GM23338 (cell line): Measurements from ENCODE around the gene EXOC4. TPM values are rescaled to one million over a fixed set of nuclear protein-coding genes. Genes with fewer than 3 reads are reported as not detected.

Experiments used
- ATAC-seq: fragments of 200-7000 bp; cut with Tn5 transposase; 3 replicates; pipeline ENCODE4 v1.9.1; 2020
- DNase-seq: peaks from one replicate; pipeline ENCODE4 v3.0.0-alpha.2; 2015; ENCODE audit warnings: low spot score
- H2AFZ ChIP-seq: fragments of 200-600 bp; sonication (generic); 2 replicates; pipeline ENCODE4 v1.8.0; 2016; ENCODE audit warnings: antibody characterized with exemption, mild to moderate bottlenecking, moderate library complexity
- H3F3A ChIP-seq: fragments of 200-600 bp; sonication (generic); replicated peaks from 2 replicates; pipeline ENCODE4 v1.8.0; 2017; ENCODE audit warnings: antibody characterized with exemption, mixed run types, low read depth
- H3K27ac ChIP-seq: fragments of 200-600 bp; sonication (generic); 2 replicates; pipeline ENCODE4 v1.6.1; 2016; ENCODE audit warnings: low read depth
- H3K27me3 ChIP-seq: fragments of 200-600 bp; sonication (generic); 2 replicates; pipeline ENCODE4 v1.8.0; 2016; ENCODE audit warnings: mild to moderate bottlenecking, mixed run types, moderate library complexity; ENCODE audit not compliant: insufficient read depth
- H3K36me3 ChIP-seq: fragments of 200-600 bp; sonication (generic); 2 replicates; pipeline ENCODE4 v1.8.0; 2016; ENCODE audit warnings: mild to moderate bottlenecking; ENCODE audit not compliant: insufficient read depth
- H3K4me1 ChIP-seq: fragments of 200-600 bp; sonication (generic); 2 replicates; pipeline ENCODE4 v1.8.0; 2016; ENCODE audit warnings: mild to moderate bottlenecking, moderate library complexity; ENCODE audit not compliant: insufficient read depth
- H3K4me2 ChIP-seq: fragments of 200-600 bp; sonication (generic); 2 replicates; pipeline ENCODE4 v1.7.1; 2017; ENCODE audit warnings: mixed run types
- H3K4me3 ChIP-seq: fragments of 200-600 bp; sonication (generic); 2 replicates; pipeline ENCODE4 v1.6.1; 2016; ENCODE audit warnings: mixed run types
- H3K79me2 ChIP-seq: fragments of 200-600 bp; sonication (generic); replicated peaks from 2 replicates; pipeline ENCODE4 v1.8.0; 2017; ENCODE audit warnings: mild to moderate bottlenecking; ENCODE audit not compliant: insufficient read depth
- H3K9me2 ChIP-seq: fragments of 200-600 bp; sonication (generic); 2 replicates; pipeline ENCODE4 v1.8.0; 2017; ENCODE audit not compliant: insufficient read depth
- H4K20me1 ChIP-seq: fragments of 200-600 bp; sonication (generic); replicated peaks from 2 replicates; pipeline ENCODE4 v1.8.0; 2017; ENCODE audit warnings: mild to moderate bottlenecking; ENCODE audit not compliant: insufficient read depth
- H3K27ac Mint-ChIP-seq: 2 replicates; pipeline ENCODE4 v1.8.0; 2020; ENCODE audit warnings: inconsistent platforms, mild to moderate bottlenecking, moderate library complexity, mixed read lengths
- H3K27me3 Mint-ChIP-seq: 3 replicates; pipeline ENCODE4 v1.8.0; 2022; ENCODE audit warnings: low read depth, mild to moderate bottlenecking, moderate library complexity, mixed read lengths, inconsistent platforms; ENCODE audit not compliant: insufficient read depth, poor library complexity
- H3K36me3 Mint-ChIP-seq: 3 replicates; pipeline ENCODE4 v1.8.0; 2021; ENCODE audit warnings: low read depth, mild to moderate bottlenecking, inconsistent platforms, moderate library complexity, mixed read lengths
- H3K4me1 Mint-ChIP-seq: 3 replicates; pipeline ENCODE4 v1.8.0; 2020; ENCODE audit warnings: mild to moderate bottlenecking, inconsistent platforms, mixed read lengths
- H3K4me3 Mint-ChIP-seq: 3 replicates; pipeline ENCODE4 v1.8.0; 2021; ENCODE audit warnings: moderate library complexity, mild to moderate bottlenecking, inconsistent platforms, mixed read lengths
- H3K9me3 Mint-ChIP-seq: 3 replicates; pipeline ENCODE4 v1.8.0; 2020; ENCODE audit warnings: moderate library complexity, mild to moderate bottlenecking, inconsistent platforms, mixed read lengths
- CREB1 ChIP-seq: fragments of 250-450 bp; sonication (Bioruptor Pico); IDR thresholded peaks from 2 replicates; pipeline ENCODE4 v1.5.0; 2020; ENCODE audit warnings: low read depth, mild to moderate bottlenecking, moderate library complexity
- ETS1 ChIP-seq: IDR thresholded peaks from 2 replicates; pipeline ENCODE4 v1.6.1; 2016; ENCODE audit warnings: antibody characterized with exemption
- EZH2 ChIP-seq: fragments of 200-600 bp; sonication (generic); IDR thresholded peaks from one replicate; pipeline ENCODE4 v1.8.0; 2017; ENCODE audit warnings: antibody characterized with exemption, mild to moderate bottlenecking, low read depth; ENCODE audit not compliant: unreplicated experiment
- EZH2phosphoT487 ChIP-seq: fragments of 200-600 bp; sonication (generic); IDR thresholded peaks from one replicate; pipeline ENCODE4 v1.8.1; 2018; ENCODE audit warnings: antibody characterized with exemption; ENCODE audit not compliant: unreplicated experiment
- JUNB ChIP-seq: IDR thresholded peaks from one replicate; pipeline ENCODE4 v1.6.1; 2016; ENCODE audit warnings: antibody characterized with exemption; ENCODE audit not compliant: unreplicated experiment
- NANOG ChIP-seq: IDR thresholded peaks from 2 replicates; pipeline ENCODE4 v1.6.1; 2016; ENCODE audit warnings: antibody characterized with exemption, borderline replicate concordance
- POLR2AphosphoS5 ChIP-seq: IDR thresholded peaks from 2 replicates; pipeline ENCODE4 v1.6.1; 2016; ENCODE audit warnings: antibody characterized with exemption, low read depth
- REST ChIP-seq: IDR thresholded peaks from one replicate; pipeline ENCODE4 v1.6.1; 2018; ENCODE audit warnings: antibody characterized with exemption; ENCODE audit not compliant: unreplicated experiment
- STAT1 ChIP-seq: IDR thresholded peaks from one replicate; pipeline ENCODE4 v1.6.1; 2016; ENCODE audit warnings: antibody characterized with exemption; ENCODE audit not compliant: unreplicated experiment
- ZNF114 ChIP-seq: fragments of 250-450 bp; sonication (Bioruptor Pico); IDR thresholded peaks from 2 replicates; pipeline ENCODE4 v1.5.0; 2020; ENCODE audit warnings: mild to moderate bottlenecking, moderate library complexity
- ZNF331 ChIP-seq: fragments of 250-450 bp; sonication (Bioruptor Pico); IDR thresholded peaks from 2 replicates; pipeline ENCODE4 v1.5.0; 2020; ENCODE audit warnings: low read depth, mild to moderate bottlenecking, moderate library complexity
- polyA plus RNA-seq: library from polyadenylated mRNA; unstranded; fragments of >200 nt; fragmentation: Nextera tagmentation; extraction: Ambion mirVana; gene quantifications from 2 replicates; pipeline ENCODE4 v1.2.1, GENCODE V29; 2016
- total RNA-seq: library from RNA; depleted of rRNA; stranded (reverse); fragments of >200 nt; shearing (Covaris generic); gene quantifications from 2 replicates; pipeline ENCODE4 v1.2.3, GENCODE V29; 2014
- TF ChIP-seq, protein P1 (sequence below): fragments of 250-450 bp; sonication (Bioruptor Pico); IDR thresholded peaks from 2 replicates; pipeline ENCODE4 v1.5.0; 2020; ENCODE audit warnings: mild to moderate bottlenecking, moderate library complexity
- TF ChIP-seq, protein P2 (sequence below), 2 experiments: fragments of 200-600 bp in 1 of 2; sonication (generic) in 1 of 2; conservative IDR thresholded peaks; 2 replicates each; pipeline versions ENCODE4 v1.5.1 to v1.6.1; 2016 to 2017; ENCODE audit warnings: antibody characterized with exemption in 2 of 2, low read depth in 2 of 2, mild to moderate bottlenecking in 2 of 2, moderate library complexity in 1 of 2

Gene EXOC4
- total and polyA plus RNA-seq, 2 experiments from 2014 or later: 37.5 to 52.7 TPM

GRCh38 chr7:133361806-133362205 lies 108.9 kb downstream of the EXOC4 start:
- peaks cover 21% of the 10 kb centered on the region; the same call in 2 of the 3 replicates for H3K36me3 Mint-ChIP-seq
- peaks cover 27% of the 10 kb centered on the region for H3K4me1 ChIP-seq

More at GRCh38 chr7:133361806-133362205, 108.9 kb downstream of the EXOC4 start:
- ATAC-seq (no peak), DNase-seq (no peak)
- H3K79me2 ChIP-seq: no peaks in the 10 kb centered on the region
- no peaks in the 10 kb centered on the region for H3F3A ChIP-seq
- no peaks in the 10 kb centered on the region for H3K9me2 ChIP-seq
- H4K20me1 ChIP-seq: no peaks in the 10 kb centered on the region
- Mint-ChIP-seq H3K9me3 (peaks cover 9% of the 10 kb centered on the region), H3K27me3 (no peaks in the 10 kb centered on the region), H3K27ac (no peak overlapping the region), H3K4me1 (peaks cover 22% of the 10 kb centered on the region), H3K4me3 (no peak overlapping the region)
- no peak for TF ChIP-seq ZNF114 (CRISPR knock-in tag)
- TF ChIP-seq, protein P1, sequence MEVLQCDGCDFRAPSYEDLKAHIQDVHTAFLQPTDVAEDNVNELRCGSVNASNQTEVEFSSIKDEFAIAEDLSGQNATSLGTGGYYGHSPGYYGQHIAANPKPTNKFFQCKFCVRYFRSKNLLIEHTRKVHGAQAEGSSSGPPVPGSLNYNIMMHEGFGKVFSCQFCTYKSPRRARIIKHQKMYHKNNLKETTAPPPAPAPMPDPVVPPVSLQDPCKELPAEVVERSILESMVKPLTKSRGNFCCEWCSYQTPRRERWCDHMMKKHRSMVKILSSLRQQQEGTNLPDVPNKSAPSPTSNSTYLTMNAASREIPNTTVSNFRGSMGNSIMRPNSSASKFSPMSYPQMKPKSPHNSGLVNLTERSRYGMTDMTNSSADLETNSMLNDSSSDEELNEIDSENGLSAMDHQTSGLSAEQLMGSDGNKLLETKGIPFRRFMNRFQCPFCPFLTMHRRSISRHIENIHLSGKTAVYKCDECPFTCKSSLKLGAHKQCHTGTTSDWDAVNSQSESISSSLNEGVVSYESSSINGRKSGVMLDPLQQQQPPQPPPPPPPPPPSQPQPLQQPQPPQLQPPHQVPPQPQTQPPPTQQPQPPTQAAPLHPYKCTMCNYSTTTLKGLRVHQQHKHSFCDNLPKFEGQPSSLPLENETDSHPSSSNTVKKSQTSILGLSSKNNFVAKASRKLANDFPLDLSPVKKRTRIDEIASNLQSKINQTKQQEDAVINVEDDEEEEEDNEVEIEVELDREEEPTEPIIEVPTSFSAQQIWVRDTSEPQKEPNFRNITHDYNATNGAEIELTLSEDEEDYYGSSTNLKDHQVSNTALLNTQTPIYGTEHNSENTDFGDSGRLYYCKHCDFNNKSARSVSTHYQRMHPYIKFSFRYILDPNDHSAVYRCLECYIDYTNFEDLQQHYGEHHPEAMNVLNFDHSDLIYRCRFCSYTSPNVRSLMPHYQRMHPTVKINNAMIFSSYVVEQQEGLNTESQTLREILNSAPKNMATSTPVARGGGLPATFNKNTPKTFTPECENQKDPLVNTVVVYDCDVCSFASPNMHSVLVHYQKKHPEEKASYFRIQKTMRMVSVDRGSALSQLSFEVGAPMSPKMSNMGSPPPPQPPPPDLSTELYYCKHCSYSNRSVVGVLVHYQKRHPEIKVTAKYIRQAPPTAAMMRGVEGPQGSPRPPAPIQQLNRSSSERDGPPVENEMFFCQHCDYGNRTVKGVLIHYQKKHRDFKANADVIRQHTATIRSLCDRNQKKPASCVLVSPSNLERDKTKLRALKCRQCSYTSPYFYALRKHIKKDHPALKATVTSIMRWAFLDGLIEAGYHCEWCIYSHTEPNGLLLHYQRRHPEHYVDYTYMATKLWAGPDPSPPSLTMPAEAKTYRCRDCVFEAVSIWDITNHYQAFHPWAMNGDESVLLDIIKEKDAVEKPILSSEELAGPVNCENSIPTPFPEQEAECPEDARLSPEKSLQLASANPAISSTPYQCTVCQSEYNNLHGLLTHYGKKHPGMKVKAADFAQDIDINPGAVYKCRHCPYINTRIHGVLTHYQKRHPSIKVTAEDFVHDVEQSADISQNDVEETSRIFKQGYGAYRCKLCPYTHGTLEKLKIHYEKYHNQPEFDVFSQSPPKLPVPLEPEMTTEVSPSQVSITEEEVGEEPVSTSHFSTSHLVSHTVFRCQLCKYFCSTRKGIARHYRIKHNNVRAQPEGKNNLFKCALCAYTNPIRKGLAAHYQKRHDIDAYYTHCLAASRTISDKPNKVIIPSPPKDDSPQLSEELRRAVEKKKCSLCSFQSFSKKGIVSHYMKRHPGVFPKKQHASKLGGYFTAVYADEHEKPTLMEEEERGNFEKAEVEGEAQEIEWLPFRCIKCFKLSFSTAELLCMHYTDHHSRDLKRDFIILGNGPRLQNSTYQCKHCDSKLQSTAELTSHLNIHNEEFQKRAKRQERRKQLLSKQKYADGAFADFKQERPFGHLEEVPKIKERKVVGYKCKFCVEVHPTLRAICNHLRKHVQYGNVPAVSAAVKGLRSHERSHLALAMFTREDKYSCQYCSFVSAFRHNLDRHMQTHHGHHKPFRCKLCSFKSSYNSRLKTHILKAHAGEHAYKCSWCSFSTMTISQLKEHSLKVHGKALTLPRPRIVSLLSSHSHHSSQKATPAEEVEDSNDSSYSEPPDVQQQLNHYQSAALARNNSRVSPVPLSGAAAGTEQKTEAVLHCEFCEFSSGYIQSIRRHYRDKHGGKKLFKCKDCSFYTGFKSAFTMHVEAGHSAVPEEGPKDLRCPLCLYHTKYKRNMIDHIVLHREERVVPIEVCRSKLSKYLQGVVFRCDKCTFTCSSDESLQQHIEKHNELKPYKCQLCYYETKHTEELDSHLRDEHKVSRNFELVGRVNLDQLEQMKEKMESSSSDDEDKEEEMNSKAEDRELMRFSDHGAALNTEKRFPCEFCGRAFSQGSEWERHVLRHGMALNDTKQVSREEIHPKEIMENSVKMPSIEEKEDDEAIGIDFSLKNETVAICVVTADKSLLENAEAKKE (CRISPR knock-in tag): no peak
- TF ChIP-seq POLR2AphosphoS5: no peak
- no peak for TF ChIP-seq JUNB
- TF ChIP-seq, protein P2, sequence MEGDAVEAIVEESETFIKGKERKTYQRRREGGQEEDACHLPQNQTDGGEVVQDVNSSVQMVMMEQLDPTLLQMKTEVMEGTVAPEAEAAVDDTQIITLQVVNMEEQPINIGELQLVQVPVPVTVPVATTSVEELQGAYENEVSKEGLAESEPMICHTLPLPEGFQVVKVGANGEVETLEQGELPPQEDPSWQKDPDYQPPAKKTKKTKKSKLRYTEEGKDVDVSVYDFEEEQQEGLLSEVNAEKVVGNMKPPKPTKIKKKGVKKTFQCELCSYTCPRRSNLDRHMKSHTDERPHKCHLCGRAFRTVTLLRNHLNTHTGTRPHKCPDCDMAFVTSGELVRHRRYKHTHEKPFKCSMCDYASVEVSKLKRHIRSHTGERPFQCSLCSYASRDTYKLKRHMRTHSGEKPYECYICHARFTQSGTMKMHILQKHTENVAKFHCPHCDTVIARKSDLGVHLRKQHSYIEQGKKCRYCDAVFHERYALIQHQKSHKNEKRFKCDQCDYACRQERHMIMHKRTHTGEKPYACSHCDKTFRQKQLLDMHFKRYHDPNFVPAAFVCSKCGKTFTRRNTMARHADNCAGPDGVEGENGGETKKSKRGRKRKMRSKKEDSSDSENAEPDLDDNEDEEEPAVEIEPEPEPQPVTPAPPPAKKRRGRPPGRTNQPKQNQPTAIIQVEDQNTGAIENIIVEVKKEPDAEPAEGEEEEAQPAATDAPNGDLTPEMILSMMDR (conservative IDR thresholded peaks at IDR 0.05; ENCODE audit: low read depth in 2 of 2): no peak
- TF ChIP-seq EZH2phosphoT487: no peak
- no peak for TF ChIP-seq NANOG
- TF ChIP-seq STAT1: no peak
- TF ChIP-seq ETS1: no peak
- TF ChIP-seq ZNF331: no peak
- TF ChIP-seq REST: no peak
- no peak for TF ChIP-seq EZH2
- TF ChIP-seq CREB1 (CRISPR knock-in tag): no peak
- H3K4me2 ChIP-seq: no peak overlapping the region
- H3K36me3 ChIP-seq: 0 out of 2 replicates have a peak, but pooled peaks cover 2% of the 10 kb centered on the region
- H3K27ac ChIP-seq: no peak overlapping the region
- H3K27me3 ChIP-seq: no peaks in the 10 kb centered on the region
- H2AFZ ChIP-seq: no peak overlapping the region
- no peak overlapping the region for H3K4me3 ChIP-seq
